Measurements from ENCODE around the gene HEG1. TPM values are rescaled to one million over a fixed set of nuclear protein-coding genes. Genes with fewer than 3 reads are reported as not detected.

The HEG1 gene
- total RNA-seq, 4 donors from 2014 or later: 6.0 to 52.8 (median 10.9) TPM

DNA sequence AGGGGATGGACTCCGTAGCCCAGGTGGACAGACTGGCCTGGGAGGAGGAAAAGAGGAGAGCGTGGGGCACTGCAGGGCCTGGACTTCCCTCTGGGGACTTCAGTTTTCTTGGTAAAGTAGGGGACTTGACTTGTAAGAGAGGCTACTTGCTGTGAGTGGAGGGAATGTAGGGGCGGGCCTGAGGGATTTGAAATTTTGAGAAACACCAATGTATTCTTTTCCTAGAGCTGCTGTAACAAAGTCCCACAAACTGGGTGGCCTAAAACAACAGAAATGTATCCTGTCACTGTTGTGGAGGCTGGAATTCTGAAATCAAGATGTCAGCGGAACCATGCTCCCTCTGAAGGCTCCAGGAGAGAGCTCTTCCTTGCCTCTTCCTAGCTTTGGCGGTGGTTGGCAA, 5.8 kb upstream of the HEG1 start:
- Histone ChIP-seq H3K27ac (peak overlapping the region in 2 of 4 donors; percentile 49 to 74), H3K4me1 (peaks cover 0 to 23% (median 0%) of the 10 kb centered on the region in 4 donors), H3K27me3 (no peaks in the 10 kb centered on the region), H3K36me3 (no peaks in the 10 kb centered on the region), H3K4me3 (no peak overlapping the region), H3K9me3 (no peaks in the 10 kb centered on the region)
- TF ChIP-seq, protein P1, sequence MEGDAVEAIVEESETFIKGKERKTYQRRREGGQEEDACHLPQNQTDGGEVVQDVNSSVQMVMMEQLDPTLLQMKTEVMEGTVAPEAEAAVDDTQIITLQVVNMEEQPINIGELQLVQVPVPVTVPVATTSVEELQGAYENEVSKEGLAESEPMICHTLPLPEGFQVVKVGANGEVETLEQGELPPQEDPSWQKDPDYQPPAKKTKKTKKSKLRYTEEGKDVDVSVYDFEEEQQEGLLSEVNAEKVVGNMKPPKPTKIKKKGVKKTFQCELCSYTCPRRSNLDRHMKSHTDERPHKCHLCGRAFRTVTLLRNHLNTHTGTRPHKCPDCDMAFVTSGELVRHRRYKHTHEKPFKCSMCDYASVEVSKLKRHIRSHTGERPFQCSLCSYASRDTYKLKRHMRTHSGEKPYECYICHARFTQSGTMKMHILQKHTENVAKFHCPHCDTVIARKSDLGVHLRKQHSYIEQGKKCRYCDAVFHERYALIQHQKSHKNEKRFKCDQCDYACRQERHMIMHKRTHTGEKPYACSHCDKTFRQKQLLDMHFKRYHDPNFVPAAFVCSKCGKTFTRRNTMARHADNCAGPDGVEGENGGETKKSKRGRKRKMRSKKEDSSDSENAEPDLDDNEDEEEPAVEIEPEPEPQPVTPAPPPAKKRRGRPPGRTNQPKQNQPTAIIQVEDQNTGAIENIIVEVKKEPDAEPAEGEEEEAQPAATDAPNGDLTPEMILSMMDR (IDR thresholded peaks at IDR 0.05): no peak
- no peak for TF ChIP-seq POLR2A (IDR thresholded peaks at IDR 0.05)
- DNase-seq: no peak

- no peaks in the 10 kb centered on the region for H3K36me3 ChIP-seq
- DNase-seq: peak in 1 of 3 donors; percentile 58
- H3K27ac ChIP-seq: peak overlapping the region in 2 of 4 donors; percentile 49 to 74
- H3K9me3 ChIP-seq: no peaks in the 10 kb centered on the region
- H3K27me3 ChIP-seq: no peaks in the 10 kb centered on the region
- H3K4me3 ChIP-seq: no peak overlapping the region
- no peak for TF ChIP-seq POLR2A (IDR thresholded peaks at IDR 0.05)
- TF ChIP-seq, protein P1 (IDR thresholded peaks at IDR 0.05): no peak
- peaks cover 0 to 28% (median 4%) of the 10 kb centered on the region in 4 donors for H3K4me1 ChIP-seq
Observed at GRCh38 chr3:125061170-125061569, 5.4 kb upstream of the HEG1 start.

DNA sequence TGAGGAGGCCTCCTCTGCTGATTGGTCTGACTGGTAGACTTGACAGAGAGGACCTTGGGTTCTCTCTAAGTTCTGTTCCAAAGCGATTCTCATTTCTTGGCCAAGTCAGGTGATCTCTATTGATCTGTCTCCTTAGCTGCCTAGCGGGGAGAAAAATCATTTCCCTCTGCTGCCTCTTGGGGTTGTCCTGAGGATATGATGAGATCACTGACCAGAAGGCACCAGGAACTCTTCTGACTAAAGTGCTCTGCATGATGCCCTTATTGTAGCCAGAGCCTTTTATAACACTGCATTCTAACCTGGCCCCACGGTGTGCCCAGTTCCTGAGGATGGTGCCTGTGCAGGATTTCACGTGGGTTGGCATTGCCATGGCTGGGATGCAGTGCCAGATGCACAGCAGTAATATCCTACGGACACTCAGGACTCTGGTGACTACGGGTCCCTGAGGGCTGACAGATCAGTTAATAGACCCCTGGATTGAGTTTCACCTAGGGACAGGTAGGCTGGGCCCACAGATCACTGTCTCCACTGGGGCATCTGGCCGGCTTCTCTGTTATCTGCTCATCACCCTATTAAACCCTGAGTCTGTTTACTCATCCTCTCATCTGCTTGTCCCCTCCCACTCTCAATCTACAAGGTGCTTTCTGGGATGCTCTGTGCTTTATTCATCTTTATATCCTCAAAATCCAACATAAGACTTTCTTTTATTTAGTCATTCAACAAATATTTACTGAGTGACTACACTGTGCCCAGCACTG, 3.9 kb upstream of the HEG1 start:
- Histone ChIP-seq H3K9me3 (no peaks in the 10 kb centered on the region), H3K4me1 (peaks cover 0 to 29% (median 6%) of the 10 kb centered on the region in 4 donors), H3K27ac (no peak overlapping the region), H3K27me3 (no peaks in the 10 kb centered on the region), H3K36me3 (no peaks in the 10 kb centered on the region), H3K4me3 (no peak overlapping the region)
- TF ChIP-seq POLR2A (IDR thresholded peaks at IDR 0.05): no peak
- TF ChIP-seq, protein P1 (IDR thresholded peaks at IDR 0.05): no peak
- peak in 1 of 3 donors; percentile 17 for DNase-seq

- H3K36me3 ChIP-seq: no peaks in the 10 kb centered on the region
- TF ChIP-seq, protein P1 (IDR thresholded peaks at IDR 0.05): no peak
- TF ChIP-seq POLR2A (IDR thresholded peaks at IDR 0.05): no peak
- H3K4me1 ChIP-seq: peaks cover 0 to 34% (median 6%) of the 10 kb centered on the region in 4 donors
- H3K27me3 ChIP-seq: no peaks in the 10 kb centered on the region
- no peak for DNase-seq
- no peak overlapping the region for H3K27ac ChIP-seq
- no peaks in the 10 kb centered on the region for H3K9me3 ChIP-seq
- no peak overlapping the region for H3K4me3 ChIP-seq
Observed at GRCh38 chr3:125058959-125059358, 3.2 kb upstream of the HEG1 start.

- TF ChIP-seq POLR2A (IDR thresholded peaks at IDR 0.05): no peak
- TF ChIP-seq, protein P1 (IDR thresholded peaks at IDR 0.05): no peak
- peak in 1 of 3 donors; percentile 1 for DNase-seq
- H3K27ac ChIP-seq: no peak overlapping the region
- H3K4me3 ChIP-seq: no peak overlapping the region
- no peaks in the 10 kb centered on the region for H3K27me3 ChIP-seq
- H3K9me3 ChIP-seq: no peaks in the 10 kb centered on the region
- H3K36me3 ChIP-seq: no peaks in the 10 kb centered on the region
- peaks cover 0 to 37% (median 6%) of the 10 kb centered on the region in 4 donors for H3K4me1 ChIP-seq
Observed at GRCh38 chr3:125058529-125058928, 2.7 kb upstream of the HEG1 start.

All from Peyer's patch (tissue), 4 donors.